GM12891 (cell line): ENCODE data around the gene GARS1.

Experiments used
- DNase-seq: peaks from one replicate; pipeline ENCODE4 v3.0.0; 2011; ENCODE audit warnings: low spot score; ENCODE audit not compliant: insufficient read length
- FAIRE-seq: peaks from 2 replicates; lab custom pipeline; 2011; peaks lifted over from hg19 to GRCh38; lab: Jason Lieb, UNC
- PAX5 ChIP-seq: IDR thresholded peaks from 2 replicates; pipeline ENCODE4 v1.6.1; 2011; ENCODE audit warnings: low read length, moderate library complexity, mild to moderate bottlenecking; ENCODE audit not compliant: insufficient read depth, severe bottlenecking
- POLR2A ChIP-seq: IDR thresholded peaks from 2 replicates; pipeline ENCODE4 v1.6.1; 2011; ENCODE audit warnings: low read depth, low read length, control low read depth
- POLR2AphosphoS5 ChIP-seq: IDR thresholded peaks from 2 replicates; pipeline ENCODE4 v1.6.1; 2011; ENCODE audit warnings: low read depth, low read length, control low read depth
- POU2F2 ChIP-seq: IDR thresholded peaks from 2 replicates; pipeline ENCODE4 v1.6.1; 2011; ENCODE audit warnings: low read depth, mild to moderate bottlenecking, control low read depth, low read length, moderate library complexity
- SPI1 ChIP-seq: IDR thresholded peaks from 2 replicates; pipeline ENCODE4 v1.6.1; 2011; ENCODE audit warnings: low read depth, low read length, control low read depth
- TAF1 ChIP-seq: IDR thresholded peaks from 2 replicates; pipeline ENCODE4 v1.6.1; 2011; ENCODE audit warnings: low read depth, low read length, control low read depth

The GARS1 gene

DNA sequence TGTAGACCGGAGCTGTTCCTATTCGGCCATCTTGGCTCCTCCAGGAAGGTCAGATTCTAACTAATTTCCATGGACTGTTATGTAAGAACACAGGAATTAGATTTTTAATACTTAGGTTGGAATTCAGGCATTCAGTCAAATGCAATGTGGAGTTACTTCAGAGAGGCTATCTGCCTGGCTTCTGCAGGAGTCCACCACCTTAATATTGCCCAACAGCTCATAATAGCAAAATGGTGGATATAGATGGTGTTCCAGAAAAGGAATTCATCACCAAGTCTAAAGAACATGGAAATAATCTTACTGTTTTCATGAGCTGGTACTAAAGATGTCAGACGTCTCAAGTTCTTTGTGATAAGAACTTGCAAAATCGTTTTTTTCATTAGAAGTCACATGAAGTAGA lies 48.1 kb downstream of the GARS1 start:
- TF ChIP-seq TAF1, result no peak
- TF ChIP-seq POU2F2, result no peak
- TF ChIP-seq SPI1, result no peak
- no peak for TF ChIP-seq POLR2A
- TF ChIP-seq POLR2AphosphoS5, result no peak

DNA sequence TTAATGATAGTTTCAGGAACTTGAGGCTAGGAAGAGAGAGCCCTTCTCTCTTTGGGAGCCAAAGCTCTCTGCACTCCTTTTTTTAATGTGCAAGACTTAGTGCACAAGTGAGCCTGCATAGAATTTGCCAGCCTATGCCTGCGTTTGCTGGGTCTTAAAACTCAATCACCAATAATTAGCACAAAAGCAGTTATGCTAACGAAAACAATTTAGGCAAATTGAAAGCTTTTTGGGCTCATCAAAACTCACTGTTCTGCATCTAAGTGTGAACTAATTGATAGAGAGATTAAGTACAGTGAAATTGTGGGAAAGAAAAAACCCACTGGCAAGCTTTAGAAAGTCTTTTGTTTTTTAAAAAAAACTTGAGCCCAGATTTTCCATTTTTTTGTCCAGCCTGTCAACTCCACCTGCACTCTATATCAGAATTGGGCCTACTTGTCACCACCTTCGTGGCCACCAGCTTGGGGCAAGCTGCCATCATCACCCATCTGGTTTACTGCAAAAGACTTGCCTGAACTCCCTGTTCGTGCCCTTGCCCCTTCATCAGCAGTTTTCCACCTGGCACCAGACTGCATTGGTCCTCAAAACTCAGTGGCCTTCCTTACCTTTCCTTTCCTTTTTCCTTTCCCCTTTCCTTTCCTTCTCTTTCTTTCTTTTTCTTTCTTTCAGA lies 49.7 kb downstream of the GARS1 start:
- no peak for DNase-seq
- FAIRE-seq, result no peak
- TF ChIP-seq SPI1, result no peak
- no peak for TF ChIP-seq POU2F2
- no peak for TF ChIP-seq POLR2AphosphoS5
- no peak for TF ChIP-seq TAF1
- TF ChIP-seq POLR2A, result no peak

More for the DNA sequence above, 48.1 kb downstream of the GARS1 start:
- DNase-seq (no peak), FAIRE-seq (no peak)

DNA sequence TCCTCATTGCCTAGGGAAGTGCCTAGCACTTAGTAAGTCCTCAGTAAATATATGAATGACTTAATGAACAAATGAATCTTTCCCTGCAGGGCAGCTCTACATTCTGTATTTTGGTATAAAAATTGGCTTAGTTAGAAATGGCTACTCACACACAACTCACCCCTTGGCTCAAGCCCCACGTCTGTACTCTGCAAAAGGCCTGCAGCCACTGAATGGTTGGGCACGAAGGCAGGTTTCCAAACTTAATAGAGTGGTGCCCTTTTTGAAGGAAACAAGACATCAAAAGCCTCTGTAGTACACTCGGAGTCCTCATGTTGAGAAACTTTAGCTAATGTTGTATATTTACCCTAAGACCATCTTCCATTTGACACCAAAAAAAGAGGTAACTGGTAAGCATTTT lies 51.0 kb downstream of the GARS1 start:
- TF ChIP-seq POLR2AphosphoS5 (no peak), POLR2A (no peak), TAF1 (no peak), POU2F2 (no peak), PAX5 (no peak), SPI1 (no peak)
- DNase-seq (no peak), FAIRE-seq (no peak)

DNA sequence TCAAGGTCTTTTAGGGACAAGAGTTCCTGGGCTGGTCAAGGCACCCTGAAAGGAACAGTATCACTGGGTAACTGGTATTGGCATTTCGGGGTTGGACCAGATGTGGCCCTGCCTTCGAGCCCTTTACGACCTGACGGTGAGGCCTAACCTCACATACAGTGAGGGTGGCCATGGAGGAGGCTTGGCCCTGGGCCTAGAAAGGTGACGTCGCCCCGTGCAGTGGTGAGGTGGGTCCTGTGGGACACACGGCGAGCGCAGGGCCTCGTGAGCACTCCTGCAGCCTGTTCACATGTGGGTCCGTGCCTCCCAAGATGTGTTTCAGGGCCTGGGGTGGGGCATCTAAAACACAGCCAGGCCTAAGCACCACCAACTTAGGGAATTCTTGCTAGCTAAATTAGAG lies 51.5 kb downstream of the GARS1 start:
- DNase-seq (no peak), FAIRE-seq (no peak)
- no peak for TF ChIP-seq PAX5
- no peak for TF ChIP-seq POLR2AphosphoS5
- no peak for TF ChIP-seq SPI1
- no peak for TF ChIP-seq POU2F2
- no peak for TF ChIP-seq POLR2A
- no peak for TF ChIP-seq TAF1

DNA sequence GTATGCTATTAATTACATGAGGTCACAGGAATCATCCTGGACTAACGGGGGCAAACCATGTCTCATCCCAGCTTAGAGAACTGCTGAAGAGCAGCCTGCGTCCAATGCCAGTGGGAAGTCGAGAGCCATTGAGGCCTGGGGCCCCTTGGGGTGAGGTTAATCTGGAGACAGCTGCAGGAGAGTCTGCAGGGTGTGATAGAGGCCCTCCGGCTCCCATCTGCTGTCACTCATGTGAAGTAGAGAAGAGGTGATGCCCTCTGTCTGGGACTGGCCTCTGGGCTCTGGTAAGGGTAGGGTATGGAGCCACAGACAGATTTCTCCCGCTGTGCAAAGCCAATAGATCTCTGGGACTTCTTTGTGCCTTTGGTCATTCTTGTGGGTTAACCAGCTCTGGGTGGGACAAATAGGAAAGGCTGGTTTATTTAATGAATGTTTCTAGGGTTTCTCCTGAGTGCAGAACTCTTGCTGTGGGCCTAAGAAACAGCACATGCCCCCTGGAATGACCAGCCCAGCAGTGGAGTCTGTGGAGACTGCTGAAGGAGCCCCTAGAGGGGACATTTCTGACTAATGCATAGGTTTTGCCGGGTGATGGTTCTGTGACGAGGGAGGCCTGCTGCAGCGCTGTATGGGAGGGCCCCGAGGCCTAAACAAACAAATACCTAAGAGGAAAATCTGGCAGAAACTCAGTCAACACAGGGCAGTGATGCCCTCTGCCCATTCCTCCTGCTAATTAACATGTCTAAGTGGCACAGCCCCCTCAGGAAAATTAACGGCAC lies 53.1 kb downstream of the GARS1 start:
- FAIRE-seq, result no peak
- TF ChIP-seq SPI1, result no peak
- TF ChIP-seq POLR2A, result no peak
- no peak for TF ChIP-seq POLR2AphosphoS5
- TF ChIP-seq POU2F2, result no peak
- no peak for TF ChIP-seq PAX5
- TF ChIP-seq TAF1, result no peak
- no peak for DNase-seq

DNA sequence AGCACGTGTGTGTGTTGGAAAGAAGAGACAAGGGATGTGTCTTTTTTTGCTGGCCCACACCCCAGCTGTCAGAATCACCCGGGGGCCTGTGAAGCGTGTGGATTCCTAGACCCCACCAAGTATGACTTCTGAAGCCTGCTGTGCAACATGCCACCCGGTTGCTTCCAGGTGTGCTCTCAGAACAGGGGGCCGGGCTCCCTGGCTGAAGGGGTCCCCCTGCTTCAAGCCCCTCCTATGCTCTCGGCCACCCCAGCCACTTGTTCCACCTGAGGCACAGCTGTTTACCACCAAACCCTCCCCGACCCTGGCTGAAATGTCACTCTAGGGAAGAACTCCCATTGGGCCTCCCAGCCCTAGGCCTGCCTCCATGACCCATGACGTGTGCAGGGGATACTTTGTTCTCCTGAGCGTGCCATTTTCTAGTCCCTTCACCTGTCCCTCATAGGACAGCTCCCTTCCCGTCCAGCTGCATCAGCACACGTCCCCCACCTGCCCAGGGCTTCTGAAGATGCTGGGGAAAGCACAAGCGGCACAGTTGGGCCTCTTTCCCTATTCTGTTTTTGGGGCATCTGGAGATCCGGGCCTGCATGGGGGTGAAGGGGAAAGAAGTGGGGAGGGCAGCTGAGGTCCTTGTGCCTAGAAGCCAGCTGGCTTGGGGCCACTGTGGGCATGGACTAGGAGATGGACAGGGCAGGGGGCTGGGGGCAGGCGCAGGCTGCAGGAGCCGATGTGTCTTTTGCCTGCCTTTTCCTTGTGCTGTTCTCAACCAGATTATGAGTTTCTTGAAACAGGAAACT lies 54.3 kb downstream of the GARS1 start:
- TF ChIP-seq POU2F2 (no peak), POLR2A (no peak), TAF1 (no peak), POLR2AphosphoS5 (no peak), PAX5 (no peak), SPI1 (no peak)
- FAIRE-seq, result no peak
- DNase-seq, result no peak

DNA sequence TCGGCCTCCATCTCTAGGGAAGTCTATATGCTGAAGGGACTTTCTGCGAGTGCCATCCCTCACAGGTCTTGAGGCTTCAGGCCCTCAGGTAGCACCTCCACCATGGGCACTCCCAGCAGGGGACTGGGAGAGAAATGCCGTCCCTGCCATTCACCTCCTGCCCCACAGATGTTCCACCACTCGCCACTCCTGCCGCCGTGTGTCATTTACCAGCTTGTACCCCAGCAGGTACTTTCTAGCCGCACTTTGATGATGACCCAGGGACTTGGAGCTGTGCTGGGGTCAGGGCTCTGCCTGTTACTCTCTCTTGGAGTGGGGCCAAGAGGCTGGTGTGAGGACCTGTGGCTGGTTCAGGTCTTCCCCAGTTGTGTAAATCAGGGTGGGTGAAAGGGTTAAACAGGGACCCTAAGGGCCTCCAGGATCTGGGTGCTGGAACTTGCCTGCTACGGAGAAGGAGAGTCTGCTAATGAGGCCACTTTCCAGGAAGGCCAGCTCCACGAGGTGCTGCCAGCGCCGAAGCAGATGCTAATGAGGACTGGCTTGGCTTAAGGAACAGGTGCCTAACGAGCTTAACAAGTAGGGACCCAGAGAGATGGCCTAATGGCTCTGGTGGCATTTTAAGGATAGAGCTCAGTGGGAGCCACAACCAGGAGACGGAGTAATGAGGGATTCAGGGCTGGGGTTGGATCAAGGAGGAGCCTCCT lies 55.2 kb downstream of the GARS1 start:
- no peak for DNase-seq
- FAIRE-seq, result no peak
- TF ChIP-seq SPI1 (no peak), POU2F2 (no peak), POLR2AphosphoS5 (no peak), TAF1 (no peak), PAX5 (no peak), POLR2A (no peak)

DNA sequence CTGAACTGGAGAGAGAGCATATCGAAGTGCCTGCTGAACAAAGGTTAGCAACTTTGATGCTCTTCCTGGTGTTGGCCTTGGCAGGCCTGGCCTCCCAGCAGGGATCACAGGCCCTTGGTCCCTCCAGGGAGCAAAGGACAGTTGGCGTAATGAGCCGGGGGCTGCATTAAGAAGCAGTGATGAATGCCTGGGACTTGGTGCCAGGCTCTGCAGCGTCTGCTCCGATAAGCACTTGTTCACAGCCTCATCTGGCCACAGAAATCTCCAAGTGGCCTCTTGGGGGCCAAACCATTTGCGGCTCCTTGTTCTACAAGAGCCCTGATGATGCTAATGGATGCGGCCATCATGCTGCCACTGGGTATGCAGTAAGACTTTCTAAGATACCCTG lies 55.7 kb downstream of the GARS1 start:
- FAIRE-seq (no peak), DNase-seq (no peak)
- TF ChIP-seq POLR2A, result no peak
- no peak for TF ChIP-seq POLR2AphosphoS5
- TF ChIP-seq POU2F2, result no peak
- no peak for TF ChIP-seq TAF1
- no peak for TF ChIP-seq PAX5
- no peak for TF ChIP-seq SPI1

DNA sequence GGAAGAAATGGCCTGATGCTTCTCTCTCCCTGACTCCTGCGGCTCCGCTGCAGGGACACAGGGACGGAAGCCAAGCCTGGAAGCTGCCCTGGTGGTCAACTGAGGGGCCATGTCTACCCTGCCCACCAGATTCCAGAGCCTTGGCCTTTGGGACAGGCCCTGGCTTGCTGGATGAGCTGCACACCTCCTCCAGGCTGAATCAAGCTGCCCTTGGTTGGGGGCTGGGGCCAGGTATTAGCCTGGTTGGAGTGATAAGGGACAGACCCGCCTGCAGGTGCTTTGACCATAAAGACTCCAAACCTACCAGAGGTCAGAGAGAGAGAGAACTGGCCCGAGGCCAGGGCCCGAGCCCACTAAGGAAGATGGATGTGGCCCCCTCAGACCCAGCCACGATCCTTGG lies 57.5 kb downstream of the GARS1 start:
- DNase-seq (no peak), FAIRE-seq (no peak)
- no peak for TF ChIP-seq TAF1
